HG02943 (cell line): ENCODE results near the gene HNF4A.
A peak's percentile ranks its signal among the peaks of the same experiment; 100 is the strongest.
"Not testable (repeated sequence)": the region's sequence is repeated elsewhere in the genome, so short reads cannot be mapped to it uniquely, and the experiment has no call there.

ENCODE experiments used
- ATAC-seq: cut with Tn5 transposase; IDR thresholded peaks from one replicate; pipeline ENCODE4 v1.9.1; 2021; ENCODE audit warnings: mild to moderate bottlenecking, low read depth, moderate library complexity; ENCODE audit not compliant: unreplicated experiment

The HNF4A gene

DNA sequence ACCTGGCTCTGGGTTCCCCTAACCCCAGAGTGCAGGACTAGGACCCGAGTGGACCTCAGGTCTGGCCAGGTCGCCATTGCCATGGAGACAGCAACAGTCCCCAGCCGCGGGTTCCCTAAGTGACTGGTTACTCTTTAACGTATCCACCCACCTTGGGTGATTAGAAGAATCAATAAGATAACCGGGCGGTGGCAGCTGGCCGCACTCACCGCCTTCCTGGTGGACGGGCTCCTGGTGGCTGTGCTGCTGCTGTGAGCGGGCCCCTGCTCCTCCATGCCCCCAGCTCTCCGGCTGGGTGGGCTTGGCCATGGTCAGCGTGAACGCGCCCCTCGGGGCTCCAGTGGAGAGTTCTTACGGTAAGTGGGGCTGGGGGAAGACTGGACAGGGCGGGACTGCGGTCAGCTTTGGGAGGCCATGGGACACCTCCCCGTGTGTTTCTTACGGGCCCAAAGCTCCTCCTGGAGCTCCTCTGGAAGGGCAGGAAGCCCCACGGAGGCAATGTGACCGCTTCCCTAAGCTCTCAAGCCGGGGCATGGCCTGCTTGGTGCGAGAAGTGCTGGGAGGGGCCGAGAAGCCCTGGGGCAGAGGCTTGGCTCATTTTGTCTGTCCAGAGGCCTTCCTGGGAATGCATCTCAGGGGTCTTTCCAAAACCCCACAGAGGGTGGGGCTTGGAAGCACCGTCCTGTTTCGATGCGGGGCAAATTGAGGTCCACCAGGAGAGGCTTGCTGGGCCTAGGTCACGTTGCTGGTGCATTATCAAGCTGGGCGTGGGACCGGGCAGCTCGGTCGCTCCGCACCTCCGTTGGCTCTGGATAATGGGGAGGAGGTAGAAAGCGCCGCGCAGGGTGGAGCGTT lies at the start of gene HNF4A:
Gene HNF4A, plus strand, starts transcription at position 202 of the 855 bp plus-strand sequence. Its CDS starts 106 bp downstream, at position 308.
- no peak for ATAC-seq

DNA sequence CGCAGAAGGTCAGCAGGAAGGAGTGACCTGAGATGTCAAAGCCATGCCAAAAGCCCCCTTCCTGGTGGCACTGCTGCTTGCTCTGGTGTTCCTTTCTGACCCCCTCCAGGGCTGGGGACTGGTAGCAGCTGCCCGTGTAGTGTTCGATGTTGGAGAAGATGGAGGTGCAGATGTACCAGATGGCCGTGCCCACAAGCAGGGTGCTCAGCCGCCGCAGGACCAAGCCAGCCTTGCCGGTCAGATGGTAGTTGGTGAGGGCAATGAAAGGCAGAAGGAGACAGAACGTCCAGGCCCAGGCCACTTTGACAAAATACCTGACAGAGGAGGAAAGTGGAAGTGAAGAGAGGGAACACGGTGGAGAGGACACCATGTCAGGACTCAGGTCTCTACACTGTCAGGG lies 48.6 kb upstream of the HNF4A start:
- ATAC-seq: no peak

DNA sequence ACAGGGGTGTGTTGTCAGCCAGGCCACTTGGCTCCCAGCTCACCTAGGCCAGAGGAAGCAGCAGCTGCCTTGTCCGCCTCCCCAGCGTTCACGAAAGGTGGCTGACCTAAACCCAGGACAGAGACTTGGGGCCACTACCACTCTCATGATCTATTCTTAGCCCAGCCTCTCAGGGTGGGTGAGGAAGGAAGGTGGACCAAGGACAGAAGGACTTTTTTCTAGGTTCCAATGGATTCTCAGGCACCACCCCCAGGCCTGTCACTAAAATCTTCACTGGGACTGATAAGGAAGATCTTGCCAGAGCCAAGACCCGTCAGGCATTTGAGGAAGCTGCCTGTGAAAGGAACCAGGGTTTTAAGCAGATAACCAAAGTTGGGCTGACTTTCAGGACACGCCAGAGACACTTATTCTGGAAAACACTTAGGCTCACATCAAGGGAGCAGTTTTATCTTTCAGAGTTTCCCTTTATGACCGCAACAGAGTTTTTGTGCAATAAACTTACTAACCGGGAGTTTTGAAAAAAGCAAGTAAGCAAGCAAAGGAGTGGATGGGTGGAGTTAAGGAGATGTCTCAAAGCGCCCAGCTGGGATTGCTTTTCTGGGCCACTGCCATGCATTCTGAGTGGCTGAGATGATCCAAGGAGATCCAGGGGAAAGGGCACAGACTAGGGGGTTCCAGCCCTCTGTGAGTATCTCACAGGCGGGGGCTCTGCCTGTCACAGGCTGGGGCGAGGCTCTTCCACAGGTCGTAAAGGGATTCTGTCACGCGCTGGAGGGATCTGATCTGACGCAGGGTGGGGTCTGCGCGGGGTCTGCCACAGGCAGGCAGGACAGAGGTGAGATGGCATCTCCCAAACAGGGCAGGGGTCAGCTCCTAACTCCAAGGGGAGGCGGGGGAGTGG lies 45.5 kb upstream of the HNF4A start:
- no peak for ATAC-seq

DNA sequence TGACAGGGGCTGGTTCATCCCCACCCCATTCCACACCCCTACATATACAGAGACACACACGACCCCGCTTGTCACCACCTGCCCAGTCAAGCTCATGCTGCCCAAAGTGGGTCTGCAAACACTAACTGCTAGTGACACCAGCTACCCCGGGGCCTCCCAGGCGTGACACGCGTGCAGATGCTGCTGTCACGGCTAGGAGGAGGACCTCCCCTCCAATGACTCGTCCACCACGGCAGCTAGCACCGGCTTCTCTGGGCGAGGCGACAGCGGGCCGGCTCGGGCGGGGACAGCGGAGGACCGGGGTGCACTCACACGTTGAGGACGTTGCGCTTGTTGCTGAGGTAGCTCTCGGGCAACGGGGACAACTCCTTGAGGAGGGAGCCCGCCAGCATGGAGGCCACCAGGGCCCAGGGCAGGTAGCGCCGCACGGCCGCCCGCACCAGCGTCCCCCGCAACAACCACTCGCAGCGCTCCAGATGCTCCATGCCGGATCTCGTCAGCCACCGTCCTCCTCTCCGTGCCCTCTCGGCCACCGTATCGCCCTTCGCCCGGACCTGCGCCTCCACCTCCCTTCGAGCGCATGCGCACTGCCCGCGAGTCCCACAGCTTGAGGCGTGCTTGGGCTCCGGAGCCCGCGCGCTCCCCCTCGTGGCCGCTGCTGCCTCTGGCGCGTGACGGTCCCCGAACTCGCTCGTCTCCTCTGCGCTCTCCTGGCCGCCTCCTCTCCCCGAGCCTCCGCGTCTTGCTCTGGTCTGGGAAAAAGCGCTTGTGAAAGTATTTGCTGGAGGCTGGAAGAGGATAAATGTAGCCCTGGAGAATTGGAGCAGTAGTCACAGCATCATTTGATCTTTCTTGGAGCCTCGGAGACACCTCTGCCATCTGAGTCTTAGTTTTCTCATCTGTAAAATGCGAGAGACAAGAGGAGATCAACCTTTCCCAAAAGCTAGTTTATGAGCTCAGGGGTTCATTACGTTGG lies 44.5 kb upstream of the HNF4A start, which contains the start of gene FITM2:
Gene FITM2, minus strand, starts transcription at position 539 of the 976 bp plus-strand sequence. Its CDS starts 54 bp downstream, at position 485.
- ATAC-seq: peak; percentile 75

DNA sequence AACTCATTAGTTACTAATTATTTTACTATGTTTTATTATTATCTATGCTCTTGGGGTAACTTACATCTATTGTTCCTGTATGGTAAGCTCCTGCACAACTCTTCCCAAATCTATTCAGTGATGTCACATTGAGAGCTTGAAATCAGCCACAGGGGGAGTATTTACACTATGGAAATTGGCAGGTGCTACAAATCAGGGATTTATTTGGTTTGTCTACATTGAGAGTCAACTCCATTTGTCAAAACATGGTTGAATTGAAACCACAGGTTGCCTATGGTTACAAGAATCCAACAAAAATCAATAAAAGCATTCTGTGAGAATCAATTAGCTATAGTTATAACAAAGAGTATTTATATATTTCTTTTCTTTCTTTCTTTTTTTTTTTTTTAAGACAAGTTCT lies 40.6 kb upstream of the HNF4A start:
- ATAC-seq: no peak

DNA sequence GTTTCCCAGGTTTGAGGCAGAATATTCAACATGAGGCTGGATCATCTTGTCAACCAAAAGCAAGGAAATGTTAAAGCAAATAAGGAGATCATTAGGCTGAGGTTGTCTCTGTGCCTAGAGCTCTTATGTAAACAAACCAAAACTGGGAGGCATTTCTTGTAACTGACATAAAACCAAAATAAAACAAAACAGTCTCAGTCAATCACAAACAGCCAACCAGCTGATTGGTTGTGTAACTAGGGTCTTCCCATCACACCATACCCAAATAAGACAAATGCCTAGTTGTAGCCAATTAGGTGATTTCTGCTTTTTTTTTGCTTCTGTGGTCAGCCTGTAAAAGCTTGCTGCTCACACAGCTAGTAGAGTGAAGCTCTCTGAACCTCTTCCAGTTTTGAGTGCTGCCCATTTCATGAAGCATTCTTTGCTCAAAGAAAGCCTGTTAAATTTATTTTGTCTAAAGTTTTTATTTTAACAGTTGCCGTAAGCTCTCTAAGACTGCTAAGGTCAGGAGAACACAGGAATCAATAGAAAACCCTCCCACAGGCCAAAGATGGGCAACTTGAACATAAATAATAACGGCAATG lies 35.6 kb upstream of the HNF4A start:
- no peak for ATAC-seq

DNA sequence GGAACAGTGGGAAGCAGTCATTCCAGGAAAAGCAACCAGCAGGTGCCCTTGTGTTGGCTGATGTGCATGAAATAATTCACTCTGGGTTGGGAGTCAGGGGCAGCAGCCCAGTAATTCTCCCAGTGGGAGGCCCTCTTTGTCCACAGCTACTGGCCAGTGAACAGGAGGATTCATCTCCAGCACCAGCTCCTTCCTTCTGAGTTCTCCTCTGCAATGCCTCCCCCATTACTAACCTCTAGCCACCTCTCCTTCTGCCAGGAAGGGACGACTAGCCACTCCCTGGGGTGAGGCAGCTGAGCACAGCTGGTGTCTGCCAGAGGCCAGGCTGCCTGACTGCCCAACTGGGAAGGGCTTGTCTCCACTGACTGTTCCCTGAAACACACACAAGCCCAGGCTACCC lies 31.2 kb upstream of the HNF4A start:
- no peak for ATAC-seq

DNA sequence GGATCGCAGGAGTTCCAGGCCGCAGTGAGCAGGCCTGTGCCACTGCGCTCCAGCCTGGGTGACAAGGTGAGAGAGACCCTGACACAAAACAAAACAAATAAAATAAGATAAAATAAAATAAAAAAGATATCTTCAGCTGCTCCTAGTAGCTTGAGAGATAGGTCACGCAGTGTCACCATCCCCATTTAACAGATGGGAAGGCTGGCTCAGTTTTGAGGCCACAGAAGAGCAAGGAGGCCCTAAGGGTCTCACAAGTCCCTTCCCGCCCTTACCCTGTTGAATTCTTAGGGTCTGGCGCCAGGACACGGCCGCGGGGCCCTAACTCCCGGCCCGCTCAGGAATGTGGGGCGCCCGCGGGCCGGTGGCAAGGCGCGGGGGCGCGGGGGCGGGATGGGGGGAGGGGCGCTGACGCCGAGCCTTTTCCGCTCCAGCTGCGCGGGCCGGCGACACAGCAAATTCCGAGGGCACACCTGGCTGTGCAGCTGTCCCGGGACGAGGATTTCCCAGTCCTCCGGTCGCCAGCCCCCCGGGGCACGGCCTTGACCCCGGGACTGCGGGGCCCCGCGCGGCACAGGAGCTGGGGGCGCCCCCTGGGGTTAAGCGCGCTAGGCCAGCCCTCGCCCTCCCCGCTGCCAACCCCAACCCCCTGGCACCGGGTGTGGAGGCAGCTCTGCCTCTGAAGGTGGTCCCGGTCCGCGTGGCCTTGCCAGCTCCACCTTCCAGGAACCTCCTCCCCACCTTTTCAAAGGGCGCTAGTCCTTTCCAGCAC lies 28.9 kb upstream of the HNF4A start:
- no peak for ATAC-seq

DNA sequence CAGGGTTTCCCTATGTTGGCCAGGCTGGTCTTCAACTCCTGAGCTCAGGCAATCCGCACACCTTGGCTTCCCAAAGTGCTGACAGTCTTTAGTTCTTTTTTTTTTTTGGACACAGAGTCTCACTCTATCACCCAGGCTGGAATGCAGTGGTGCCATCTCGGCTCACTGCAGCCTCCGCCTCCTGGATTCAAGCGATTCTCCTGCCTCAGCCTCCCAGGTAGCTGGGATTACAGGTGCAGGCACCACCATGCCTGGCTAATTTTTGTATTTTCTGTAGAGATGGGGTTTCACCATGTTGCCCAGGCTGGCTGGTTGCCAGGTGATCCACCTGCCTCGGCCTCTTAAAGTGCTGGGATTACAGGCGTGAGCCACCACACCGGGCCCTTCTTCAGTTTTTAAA lies 27.8 kb upstream of the HNF4A start:
- not testable (repeated sequence) for ATAC-seq

DNA sequence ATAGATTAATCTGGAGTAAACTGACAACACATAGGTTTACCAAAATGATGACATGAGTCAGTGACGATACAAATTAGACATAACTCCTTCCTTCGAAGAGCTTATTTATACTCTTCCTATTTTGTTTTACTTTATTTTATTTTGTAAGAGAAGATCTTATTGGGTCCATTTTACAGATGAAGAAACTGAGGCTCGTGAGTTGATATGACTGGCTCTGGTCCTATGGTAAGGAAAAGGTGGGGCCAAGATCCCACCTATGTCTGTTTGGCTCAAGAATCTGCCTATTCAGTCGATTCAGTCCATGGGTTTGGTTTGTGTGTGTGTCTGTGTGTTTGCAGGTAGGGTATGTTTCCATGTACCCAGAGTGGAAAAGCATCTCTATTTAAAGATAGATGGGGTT lies 27.1 kb upstream of the HNF4A start:
- ATAC-seq: no peak

DNA sequence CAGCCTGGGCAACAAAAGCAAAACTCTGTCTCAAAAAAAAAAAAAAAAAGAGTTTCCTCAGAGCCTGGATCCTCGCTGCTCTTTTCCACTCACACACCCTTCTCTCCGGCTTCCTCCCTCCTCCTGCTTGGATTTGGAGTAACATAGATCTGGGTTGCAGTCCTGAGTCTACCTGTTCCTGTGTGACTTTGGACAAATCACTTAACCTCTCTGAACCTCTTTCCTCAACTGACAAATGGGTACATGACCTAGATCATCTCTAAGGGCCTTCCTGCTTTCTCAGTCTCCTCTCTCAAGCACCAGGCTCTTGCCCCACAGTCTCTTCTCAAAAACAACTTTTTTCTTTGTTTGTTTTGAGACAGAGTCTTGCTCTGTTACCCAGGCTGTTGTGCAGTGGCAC lies 24.3 kb upstream of the HNF4A start:
- ATAC-seq: no peak

DNA sequence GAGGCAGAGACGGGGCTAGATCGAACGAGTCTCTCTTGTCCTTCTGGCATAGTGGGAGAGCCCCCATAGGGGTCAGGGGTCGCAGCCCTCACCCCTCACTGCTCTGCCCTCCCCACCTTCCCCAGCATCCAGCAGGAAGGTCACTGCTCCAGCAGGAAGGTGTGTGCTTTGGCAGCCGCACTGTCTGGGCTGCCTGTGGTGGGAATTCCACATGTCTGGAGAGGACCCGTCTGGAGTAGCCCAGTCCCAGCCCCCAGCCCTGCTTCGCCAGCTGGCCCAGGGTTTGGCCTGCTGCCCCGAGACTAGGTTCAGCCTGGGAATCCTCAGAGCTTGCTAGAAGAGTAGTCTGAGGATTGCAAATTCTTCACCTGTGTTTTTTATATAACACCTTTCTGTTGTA lies 21.2 kb upstream of the HNF4A start:
- no peak for ATAC-seq

DNA sequence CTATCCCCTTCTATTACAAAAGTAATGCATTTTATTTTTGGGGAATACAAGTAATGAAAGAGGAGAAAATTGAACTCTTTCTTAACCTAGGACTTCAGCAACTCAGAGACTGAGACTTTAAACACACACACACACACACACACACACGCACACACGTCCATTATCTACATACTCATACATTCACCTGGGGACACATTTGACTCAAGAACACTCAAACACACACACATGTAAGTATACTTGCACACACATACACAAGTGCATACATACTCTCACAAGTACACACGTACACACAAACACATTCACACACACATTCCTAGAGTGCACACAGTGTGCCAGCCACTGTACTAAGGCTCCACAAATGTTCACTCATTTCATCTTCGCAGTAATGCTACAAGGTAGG lies 20.8 kb upstream of the HNF4A start:
- ATAC-seq: no peak

DNA sequence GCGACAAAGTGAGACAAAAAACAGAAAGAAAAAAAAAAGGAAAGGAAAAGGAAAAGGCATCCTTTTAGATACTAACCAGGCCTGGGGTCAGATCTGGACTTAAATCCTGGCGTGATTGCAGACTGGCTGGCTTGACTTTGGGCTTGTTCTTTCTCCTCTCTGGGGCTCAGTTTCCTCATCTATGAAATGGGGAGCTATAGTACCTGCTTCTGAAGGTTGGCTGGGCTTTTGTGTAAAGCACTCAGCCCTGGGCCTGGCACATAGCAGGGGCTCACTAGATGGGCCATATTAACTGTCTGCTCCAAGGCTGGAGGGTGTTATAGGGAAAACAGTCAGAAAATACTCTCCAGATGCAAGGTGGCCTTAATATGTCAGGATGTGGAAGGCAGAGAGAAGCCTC lies 19.8 kb upstream of the HNF4A start:
- ATAC-seq: no peak

DNA sequence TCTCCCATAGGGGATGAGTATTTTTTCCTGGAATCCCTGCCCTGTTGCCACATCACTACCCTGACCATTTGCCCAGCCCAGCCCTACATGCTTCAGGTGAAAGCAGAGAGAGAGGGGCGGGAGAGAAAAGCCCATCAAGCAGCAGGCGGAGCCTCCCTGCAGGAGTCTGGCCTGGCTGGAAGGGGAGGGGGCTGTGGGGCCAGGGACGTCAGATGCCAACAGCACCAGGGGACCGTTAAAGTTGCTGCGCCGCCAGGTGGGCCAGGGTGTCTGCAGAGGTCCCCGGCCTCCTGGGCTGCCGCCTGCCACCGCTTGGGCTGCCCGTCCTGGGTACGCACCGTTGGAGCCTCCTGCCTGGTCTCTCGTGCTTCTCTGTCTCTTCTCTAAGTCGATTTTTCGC lies 19.4 kb upstream of the HNF4A start:
- ATAC-seq: no peak

DNA sequence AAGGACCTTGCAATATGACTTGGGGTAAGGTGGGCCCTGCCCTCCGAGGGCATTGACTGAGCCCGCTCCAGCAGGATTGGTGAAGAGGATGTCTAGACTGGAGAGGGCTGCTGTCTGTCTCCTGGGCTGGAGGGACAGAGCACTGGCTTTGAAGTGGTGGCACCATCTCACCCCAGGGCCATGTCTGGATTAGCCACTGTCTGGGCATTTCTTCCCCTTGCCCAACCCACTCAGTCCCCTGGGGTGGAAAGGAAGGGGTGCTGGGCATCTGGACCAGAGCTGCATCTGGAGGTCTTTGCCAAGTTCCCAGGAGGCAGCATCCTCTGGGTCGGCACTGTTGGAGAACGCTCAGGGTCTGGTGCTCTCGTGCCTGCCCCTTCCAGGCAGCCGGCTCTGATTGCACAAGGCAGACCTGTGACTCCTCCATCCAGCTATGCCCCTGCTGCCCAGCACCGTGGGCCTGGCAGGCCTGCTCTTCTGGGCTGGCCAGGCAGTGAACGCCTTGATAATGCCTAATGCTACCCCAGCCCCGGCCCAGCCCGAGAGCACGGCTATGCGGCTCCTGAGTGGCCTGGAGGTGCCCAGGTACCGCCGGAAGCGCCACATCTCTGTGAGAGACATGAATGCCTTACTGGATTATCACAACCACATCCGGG lies 18.6 kb upstream of the HNF4A start, which contains the start of gene R3HDML:
Gene R3HDML, plus strand, starts transcription at position 319 of the 656 bp plus-strand sequence. Its CDS starts 115 bp downstream, at position 434.
- ATAC-seq: no peak

DNA sequence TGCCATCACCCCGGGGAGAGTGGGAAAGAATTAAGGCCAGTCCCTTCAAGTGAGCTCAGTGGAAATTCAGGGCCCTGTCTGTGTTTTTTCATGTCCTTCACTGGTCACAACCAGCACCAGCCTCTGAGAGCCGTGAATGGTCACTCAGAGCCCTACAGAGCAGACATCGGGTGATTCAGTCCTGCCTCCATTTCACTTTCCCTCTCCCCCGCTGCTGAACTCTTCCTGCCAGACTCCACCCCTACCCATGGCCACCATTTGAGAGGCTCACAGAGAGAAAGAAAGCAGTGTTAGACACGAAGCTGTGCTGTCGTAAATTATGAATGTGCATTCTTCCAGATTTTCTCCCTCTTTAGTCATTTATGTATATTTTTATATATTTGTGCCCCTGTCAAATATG lies 13.3 kb upstream of the HNF4A start:
- ATAC-seq: no peak

DNA sequence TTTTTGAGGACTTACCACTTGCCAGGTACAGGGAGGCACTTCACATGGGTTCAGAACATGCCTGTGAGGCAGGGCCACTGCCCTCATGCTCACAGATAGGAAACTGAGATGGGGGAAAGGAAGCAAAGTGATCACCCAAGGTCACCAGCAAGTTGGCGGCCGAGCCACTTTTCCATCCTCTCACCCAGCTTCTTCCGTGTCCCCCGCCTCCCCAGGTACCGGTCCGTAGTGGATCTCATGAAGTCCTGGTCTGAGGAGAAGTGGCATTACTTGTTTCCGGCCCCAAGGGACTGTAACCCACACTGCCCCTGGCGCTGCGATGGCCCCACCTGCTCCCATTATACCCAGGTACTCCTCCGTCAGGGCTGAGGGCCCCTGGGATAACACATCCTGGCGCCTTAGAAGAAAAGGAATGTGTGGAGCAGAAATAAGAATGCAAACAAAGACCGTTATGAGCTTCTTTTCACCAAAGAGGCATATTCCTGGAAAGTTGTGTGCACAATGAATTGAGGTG lies 12.3 kb upstream of the HNF4A start:
- no peak for ATAC-seq
